Airway epithelial cell (primary cell): Measurements from ENCODE around the gene TUBA4B. TPM values are rescaled to one million over a fixed set of nuclear protein-coding genes. Genes with fewer than 3 reads are reported as not detected.

ENCODE experiments used
- total RNA-seq: library from RNA; depleted of rRNA; stranded (reverse); fragments of >200 nt; gene quantifications from 2 replicates; pipeline ENCODE4 v1.2.3, GENCODE V29; 2015

TUBA4B gene
- not detected in 2 replicates for total RNA-seq

DNA sequence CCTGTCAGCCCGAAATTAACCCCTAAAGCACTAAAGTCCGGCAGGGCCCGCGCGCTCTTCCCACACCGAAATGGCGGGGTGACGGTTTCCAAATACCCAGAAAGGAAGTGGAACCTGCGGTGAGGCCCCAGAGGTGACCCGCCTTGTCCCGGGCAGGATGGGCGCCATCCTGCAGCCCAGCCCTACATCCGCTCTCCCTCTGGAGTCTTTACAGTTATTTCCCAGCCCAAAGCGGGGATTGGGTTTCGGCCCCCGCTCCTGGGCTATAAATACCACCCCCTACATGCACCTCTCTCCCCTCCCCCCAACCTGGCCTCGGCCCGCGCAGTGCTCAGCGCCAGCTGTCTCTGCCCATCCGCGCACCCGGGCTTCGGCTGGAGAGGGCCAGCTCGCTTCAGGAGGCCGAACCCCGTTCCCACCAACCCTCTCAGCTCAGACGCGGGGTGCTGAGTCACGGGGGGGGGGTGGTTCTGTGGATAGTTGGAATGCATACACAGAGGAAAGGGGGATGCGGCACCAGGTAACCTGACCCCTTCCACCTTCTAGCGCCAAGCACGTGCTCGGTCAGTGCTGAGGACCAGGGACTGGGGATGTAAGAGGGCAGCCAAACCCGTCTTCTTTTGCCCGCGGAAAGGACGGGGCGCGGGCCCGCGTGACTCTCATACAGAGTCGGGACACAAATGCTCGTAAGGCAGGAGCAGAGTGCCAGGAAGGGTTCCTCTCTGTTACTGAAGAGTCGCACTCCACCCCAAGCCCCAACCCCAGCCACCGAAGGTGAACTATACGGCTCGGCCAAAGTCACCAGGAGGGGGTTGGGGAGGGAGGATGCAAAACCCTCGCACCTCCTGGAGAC lies at the start of gene TUBA4B:
Gene TUBA4B (plus strand): TSS at position 344 of the 853 bp plus-strand sequence. CDS start 165 bp downstream, at position 509.

DNA sequence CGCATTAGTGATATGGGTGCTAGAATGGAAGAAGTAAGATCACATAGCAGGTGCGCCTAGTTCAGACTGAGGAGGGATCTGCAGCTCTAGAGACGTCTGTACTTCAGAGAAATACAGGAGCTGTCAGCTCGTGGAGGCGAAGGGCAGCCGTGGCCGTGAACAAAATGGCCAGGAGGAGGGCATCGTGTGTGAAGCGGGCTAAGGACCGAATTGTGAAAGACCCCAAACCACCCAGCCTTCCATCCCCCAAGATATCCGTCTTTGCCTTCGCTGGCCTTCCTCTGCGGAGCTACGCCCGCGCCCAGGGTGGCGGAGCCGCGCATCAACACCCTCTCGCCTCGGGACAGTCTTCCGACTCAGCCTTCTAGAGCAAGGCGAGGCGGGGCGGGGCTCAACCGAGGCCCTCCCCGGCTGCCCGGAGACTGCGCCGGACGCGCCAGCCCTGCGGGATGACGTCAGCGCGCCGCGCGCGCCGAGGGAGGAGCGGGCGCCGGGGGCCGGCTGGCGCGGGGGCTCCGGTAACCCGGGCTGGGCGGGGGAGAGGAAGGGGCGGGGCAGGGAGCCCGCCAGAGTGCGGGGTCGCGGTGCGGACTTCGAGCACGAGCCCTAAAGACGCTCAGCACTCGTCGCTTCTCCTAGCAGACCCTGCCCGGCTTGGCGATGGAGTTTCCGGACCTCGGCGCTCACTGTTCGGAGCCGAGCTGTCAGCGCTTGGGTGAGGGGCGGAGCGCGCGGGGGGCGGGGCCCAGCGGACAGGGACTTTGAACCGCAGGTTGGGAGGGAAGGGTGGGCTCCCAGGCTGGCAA lies 46.5 kb upstream of the TUBA4B start, which contains the start of gene ZFAND2B:
Gene ZFAND2B (plus strand): TSS at position 455 of the 806 bp plus-strand sequence. CDS start 206 bp downstream, at position 661.

DNA sequence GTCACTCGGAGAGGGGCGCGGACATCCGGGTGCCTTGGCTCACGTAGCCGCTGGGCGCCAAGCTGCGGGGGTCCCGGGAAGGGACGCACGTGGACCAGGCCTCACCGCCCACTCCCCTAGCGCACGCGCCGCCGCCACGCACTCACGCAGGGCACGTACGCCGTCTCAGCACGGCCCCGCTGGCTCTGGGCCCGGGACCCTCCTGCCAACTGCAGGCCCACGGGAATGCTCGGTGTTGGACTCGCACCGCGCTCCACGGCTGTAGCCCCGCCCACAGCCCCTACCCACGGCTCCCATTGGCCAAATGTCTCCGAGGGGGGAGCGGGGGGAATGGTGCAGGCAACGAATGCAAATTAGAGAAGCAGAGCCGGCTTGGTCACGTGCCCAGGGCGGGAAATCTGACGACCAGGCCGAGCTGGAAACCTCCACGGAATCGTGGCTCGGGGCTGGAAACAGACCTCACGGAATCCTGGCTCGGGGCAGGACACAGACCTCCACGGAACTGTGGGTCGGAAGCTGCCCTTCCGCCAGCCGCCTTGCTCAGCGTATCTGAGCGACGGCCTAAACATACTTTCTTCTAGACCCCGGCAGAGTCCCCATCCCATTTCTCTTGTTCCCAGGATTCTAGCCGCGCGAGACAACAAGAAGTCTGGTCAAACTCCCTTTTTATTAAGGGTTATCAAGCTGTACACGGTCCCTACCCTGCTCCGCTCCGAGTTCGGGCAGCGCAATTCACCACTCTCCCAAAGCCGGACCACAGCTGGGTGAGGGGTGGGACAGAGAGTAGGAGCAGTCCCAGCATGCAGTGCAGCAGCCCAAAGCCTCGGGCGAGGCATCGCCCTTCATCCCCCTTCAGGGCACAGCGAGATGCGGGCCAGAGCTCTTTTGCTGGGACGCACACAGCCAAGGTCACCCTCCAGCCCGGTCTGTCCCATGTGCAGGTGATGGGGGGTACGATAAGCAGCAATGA lies 34.0 kb upstream of the TUBA4B start, which contains the start of gene ABCB6:
Gene ABCB6 (minus strand): TSS at position 227 of the 970 bp plus-strand sequence. CDS start 285 bp downstream, outside the sequence.

DNA sequence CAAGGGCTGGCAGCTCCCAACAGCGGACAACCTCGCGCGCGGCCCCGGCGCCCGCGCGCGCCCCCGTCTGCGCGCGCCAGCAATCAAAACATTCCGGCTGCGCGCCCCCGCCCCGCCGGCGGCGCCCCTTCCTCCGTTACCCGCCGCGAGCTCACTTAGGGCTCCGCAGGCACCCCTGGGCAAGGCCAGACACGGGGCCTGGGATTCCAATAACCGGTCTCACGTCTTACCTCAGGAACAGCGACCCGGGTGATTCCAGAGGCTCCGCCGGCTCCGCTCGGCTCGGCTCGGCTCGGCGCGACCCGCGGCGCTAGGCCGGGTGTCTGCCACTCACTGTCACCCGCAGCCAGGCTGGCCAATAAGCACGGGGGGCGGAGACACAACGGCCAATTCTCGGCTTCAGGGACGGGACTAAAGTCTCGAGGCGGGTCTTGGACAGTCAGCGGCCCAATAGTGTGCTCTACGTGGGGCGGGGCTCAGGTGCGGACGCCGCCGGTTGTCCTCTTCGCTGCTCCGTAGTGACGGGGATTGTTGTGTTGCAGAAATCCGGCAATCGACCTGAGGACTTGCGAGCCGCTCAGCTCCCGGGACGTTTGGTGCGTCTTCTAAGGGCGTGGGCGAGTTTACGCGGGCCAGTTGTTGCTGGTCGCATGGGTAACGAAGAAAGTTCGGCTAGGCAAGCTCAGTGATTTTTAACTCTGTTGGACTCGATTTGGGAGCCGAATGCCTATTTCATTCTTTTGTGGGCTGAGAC lies 23.6 kb upstream of the TUBA4B start, which contains the start of the genes ANKZF1 and ATG9A:
Gene ANKZF1 (plus strand): TSS at position 502 of the 754 bp plus-strand sequence. CDS start 452 bp downstream, outside the sequence.
Gene ATG9A (minus strand): TSS at position 332 of the 754 bp plus-strand sequence. CDS start 1,612 bp downstream, outside the sequence.

DNA sequence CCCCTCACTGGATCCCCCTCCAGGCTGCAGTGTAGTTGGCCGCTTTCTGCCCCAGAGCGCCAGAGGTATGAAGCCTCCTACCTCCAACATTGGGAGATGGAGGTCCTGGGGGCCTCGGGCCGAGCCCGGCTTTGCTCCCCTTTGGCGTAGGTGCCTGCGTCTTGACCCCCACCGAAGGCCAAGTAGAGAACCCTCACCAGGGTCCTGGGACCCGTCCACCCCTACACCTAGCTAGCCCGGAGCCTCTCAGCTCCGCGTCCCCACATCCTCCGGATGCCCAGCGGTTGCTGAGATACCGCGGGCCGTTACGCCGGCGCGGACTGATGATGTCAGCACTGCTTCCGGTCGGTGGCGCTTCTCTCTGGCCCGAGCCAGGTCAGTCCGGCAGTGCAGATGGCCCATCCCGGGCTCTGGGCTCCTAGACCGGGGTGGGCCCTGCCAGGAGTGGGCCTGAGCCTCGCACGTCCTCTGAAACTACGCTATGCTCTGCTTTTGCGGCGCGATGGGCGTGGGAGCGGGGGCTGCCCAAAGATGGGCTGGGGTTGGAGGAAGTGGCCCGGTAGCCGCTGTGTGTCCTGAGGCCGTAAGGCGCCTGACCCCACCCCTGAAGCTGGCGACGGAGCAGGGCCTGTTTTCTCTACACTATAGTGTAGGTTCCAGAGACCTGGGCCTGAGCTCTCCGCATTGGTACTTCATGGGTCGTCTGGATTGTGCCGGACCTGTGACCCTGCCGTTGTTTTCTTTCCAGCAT lies 7.7 kb upstream of the TUBA4B start, which contains the start of the genes GLB1L and STK16:
Gene GLB1L (minus strand): TSS at position 297 of the 751 bp plus-strand sequence. CDS start 1,871 bp downstream, outside the sequence.
Gene STK16 (plus strand): TSS at position 332 of the 751 bp plus-strand sequence. CDS start 521 bp downstream, outside the sequence.

DNA sequence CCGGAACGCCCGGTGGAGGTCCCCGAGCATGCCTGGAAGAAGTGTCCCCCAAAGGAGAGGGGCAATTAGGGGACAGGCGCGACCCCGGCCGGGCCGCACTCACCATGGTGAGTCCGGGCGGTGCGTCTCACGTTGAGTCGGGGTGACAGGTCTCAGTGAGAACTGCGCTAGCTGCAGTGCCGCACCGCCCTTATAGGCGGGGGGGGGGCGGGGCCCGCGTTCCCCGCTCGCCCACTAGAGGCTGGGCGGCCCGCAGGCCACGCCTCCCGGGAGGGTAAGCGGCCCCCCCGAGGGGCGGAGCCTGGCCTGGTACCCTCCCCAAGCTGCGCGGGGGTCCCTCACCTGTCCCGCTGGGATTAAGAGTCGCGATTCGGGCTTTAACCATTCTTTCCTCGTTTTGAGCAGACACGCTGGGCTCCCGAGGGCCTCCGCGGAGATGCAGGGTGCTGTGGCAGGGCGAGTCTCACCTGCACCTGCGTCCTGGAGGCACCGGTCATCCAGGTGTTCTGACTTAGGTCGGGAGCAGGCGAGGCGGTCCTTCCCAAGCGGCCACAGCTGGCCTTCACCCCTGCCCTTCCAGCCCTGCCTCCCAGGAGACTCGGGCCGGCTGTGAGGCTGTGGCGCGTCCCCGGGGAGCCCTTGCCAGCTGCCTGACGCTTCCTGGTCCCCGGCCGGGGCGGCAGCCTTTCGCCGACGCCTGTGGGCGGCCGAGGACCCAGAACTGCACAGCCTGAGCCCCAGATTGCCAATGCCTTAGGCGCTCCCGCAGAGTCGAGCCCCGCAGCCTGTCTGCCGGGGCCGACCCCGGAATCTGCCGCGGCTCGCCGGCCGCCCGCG lies 928 bp downstream of the TUBA4B start, which contains the start of gene TUBA4A:
Gene TUBA4A (minus strand): TSS at position 166 of the 837 bp plus-strand sequence. CDS start 60 bp downstream, at position 106.

DNA sequence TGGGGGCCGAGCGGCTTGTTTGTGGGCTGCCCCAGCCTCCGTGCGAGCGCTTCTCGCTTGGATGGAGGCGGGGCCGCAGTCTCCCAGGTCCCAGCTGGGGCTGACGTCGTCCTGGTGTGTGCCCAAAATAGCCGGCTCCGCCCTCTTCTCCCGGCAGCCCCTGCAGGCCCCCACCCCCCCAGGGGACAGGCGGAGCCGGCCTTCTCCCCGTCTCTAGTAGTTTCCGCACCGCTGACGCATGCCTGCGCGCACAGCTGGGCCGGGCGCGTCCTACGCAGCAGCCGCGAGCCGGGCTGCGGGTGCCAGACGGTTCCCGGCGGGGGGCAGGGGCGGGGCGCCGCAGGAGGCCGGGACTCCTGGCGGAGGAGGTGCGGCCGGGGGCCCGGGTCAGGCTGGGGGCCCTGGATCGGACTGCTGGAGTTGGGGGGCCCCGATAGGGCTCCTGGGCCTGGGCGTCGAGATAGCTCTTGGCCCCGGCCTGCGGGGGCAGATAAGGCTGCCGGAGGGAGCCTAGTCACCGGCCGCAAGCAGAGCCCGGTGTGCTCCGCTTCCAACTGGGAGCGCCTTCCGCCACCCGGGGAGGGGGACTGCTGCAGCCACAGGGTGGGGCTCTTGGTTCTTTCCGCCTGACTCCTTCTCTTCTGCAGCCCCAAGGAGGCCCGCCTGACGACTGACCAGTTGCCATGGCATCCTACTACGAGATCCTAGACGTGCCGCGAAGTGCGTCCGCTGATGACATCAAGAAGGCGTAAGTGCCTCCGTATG lies 26.3 kb downstream of the TUBA4B start, which contains the start of gene DNAJB2:
Gene DNAJB2 (plus strand): TSS at position 216 of the 765 bp plus-strand sequence. CDS start 468 bp downstream, at position 684.

DNA sequence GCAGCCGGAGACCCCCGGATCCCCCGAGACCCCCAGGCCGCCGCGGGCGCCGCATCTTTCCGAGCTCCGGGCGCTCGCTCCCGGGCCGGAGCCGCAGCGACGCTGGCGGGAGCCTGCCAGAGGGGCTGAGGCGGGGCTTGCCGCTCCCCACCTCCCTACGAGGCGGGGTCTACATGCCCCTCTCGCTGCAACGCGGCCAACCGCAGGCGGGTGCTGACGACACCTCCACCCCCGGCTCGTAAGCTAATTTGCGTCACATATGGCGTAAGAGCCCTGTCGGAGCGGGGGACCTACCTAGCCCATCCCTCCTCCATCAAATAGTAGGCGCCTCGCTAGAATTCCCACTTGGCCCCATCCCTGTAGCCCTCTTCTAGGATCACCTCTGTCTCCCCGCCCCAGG lies 56.2 kb downstream of the TUBA4B start, which contains the start of gene PTPRN:
Gene PTPRN (minus strand): TSS at position 124 of the 400 bp plus-strand sequence. CDS start 69 bp downstream, at position 55.

Other genes with a start within 250 kb of the TUBA4B start
- gene CFAP65, start 211.7 kb upstream of the TUBA4B start, total RNA-seq: not detected in 2 replicates
- not detected in 2 replicates for gene IHH, start 192.3 kb upstream of the TUBA4B start, total RNA-seq
- 12.4 and 12.6 TPM in 2 replicates for gene NHEJ1, start 92.4 kb upstream of the TUBA4B start, total RNA-seq
- gene SLC23A3, start 83.2 kb upstream of the TUBA4B start, total RNA-seq: 0.21 and 0.28 TPM in 2 replicates
- 42.9 and 50.6 TPM in 2 replicates for gene CNPPD1, start 76.3 kb upstream of the TUBA4B start, total RNA-seq
- 34.1 and 43.3 TPM in 2 replicates for gene RETREG2, start 75.0 kb upstream of the TUBA4B start, total RNA-seq
- 23.5 and 31.5 TPM in 2 replicates for gene ZFAND2B, start 46.5 kb upstream of the TUBA4B start, total RNA-seq
- gene ABCB6, start 34.3 kb upstream of the TUBA4B start, total RNA-seq: 23.6 and 25.6 TPM in 2 replicates
- gene ATG9A, start 23.6 kb upstream of the TUBA4B start, total RNA-seq: 38.8 and 51.2 TPM in 2 replicates
- 22.5 and 24.5 TPM in 2 replicates for gene ANKZF1, start 23.4 kb upstream of the TUBA4B start, total RNA-seq
- gene GLB1L, start 7.8 kb upstream of the TUBA4B start, total RNA-seq: 5.9 and 7.4 TPM in 2 replicates
- gene STK16, start 7.8 kb upstream of the TUBA4B start, total RNA-seq: 9.9 and 10.2 TPM in 2 replicates
- gene TUBA4A, start 675 bp downstream of the TUBA4B start, total RNA-seq: 330 and 647 TPM in 2 replicates
- gene DNAJB2, start 26.1 kb downstream of the TUBA4B start, total RNA-seq: 42.6 and 50.6 TPM in 2 replicates
- gene PTPRN, start 56.2 kb downstream of the TUBA4B start, total RNA-seq: 0.49 TPM in 1 of 2 replicates, not detected in the other
- gene RESP18, start 79.5 kb downstream of the TUBA4B start, total RNA-seq: not detected in 2 replicates
- 35.7 and 41.8 TPM in 2 replicates for gene DNPEP, start 134.7 kb downstream of the TUBA4B start, total RNA-seq
- not detected in 2 replicates for gene DES, start 165.1 kb downstream of the TUBA4B start, total RNA-seq
- gene SPEG, start 181.6 kb downstream of the TUBA4B start, total RNA-seq: 7.5 and 9.0 TPM in 2 replicates
- gene GMPPA, start 245.6 kb downstream of the TUBA4B start, total RNA-seq: 24.4 and 32.1 TPM in 2 replicates